Esophagus squamous epithelium (tissue), 5 donors: ENCODE results near the gene DHRSX. TPM values are rescaled to one million over a fixed set of nuclear protein-coding genes. Genes with fewer than 3 reads are reported as not detected.
"Not testable (repeated sequence)": the region's sequence is repeated elsewhere in the genome, so short reads cannot be mapped to it uniquely, and the experiment has no call there.

ENCODE experiments used
- DNase-seq: peaks from one replicate; lab custom pipeline; 2025; lab: John Stamatoyannopoulos, UW
- H3K27ac ChIP-seq, 4 donors: fragments of 200-600 bp; sonication (generic); one replicate each; pipeline ENCODE4 v1.5.1; 2016 to 2019; ENCODE audit warnings: mild to moderate bottlenecking in 1 of 4
- H3K27me3 ChIP-seq, 4 donors: fragments of 200-600 bp; sonication (generic); 1 replicate in 3 of 4; 2 replicates in 1 of 4; pipeline versions ENCODE4 v1.5.1 to v1.6.0; 2017 to 2021; ENCODE audit warnings: antibody characterized with exemption in 1 of 4
- H3K36me3 ChIP-seq, 3 donors: fragments of 200-600 bp; sonication (generic); one replicate each; pipeline ENCODE4 v1.5.1; 2016 to 2019
- H3K4me1 ChIP-seq, 3 donors: fragments of 200-600 bp; sonication (generic); one replicate each; pipeline ENCODE4 v1.5.1; 2017 to 2019
- H3K4me3 ChIP-seq, 4 donors: fragments of 200-600 bp; sonication (generic); 1 replicate in 3 of 4; 2 replicates in 1 of 4; pipeline ENCODE4 v1.5.1; 2016 to 2019; ENCODE audit warnings: mild to moderate bottlenecking in 2 of 4, moderate library complexity in 1 of 4
- H3K9me3 ChIP-seq, 3 donors: fragments of 200-600 bp; sonication (generic); one replicate each; pipeline ENCODE4 v1.5.1; 2016 to 2019
- POLR2A ChIP-seq, 4 donors: fragments of 450-650 bp; IDR thresholded peaks; one replicate each; pipeline ENCODE4 v1.6.1; 2017; ENCODE audit warnings: antibody characterized with exemption in 4 of 4, mild to moderate bottlenecking in 4 of 4, moderate library complexity in 3 of 4
- WGBS, 2 donors: methylation state at CpG; one replicate each; pipeline ENCODE4 v1.1.5; 2018; 5-methylcytosine and 5-hydroxymethylcytosine counted together
- intact Hi-C: fragments of 100-400 bp; cut with DNase I; formaldehyde crosslinking; loops from one replicate; pipeline ENCODE4 v1.15.0; 2022
- total RNA-seq, 4 donors: library from RNA; depleted of rRNA; stranded (reverse); fragments of >200 nt; gene quantifications; one replicate each; pipeline ENCODE4 v1.1.0, GENCODE V29; 2016
- TF ChIP-seq, protein P1 (sequence below), 6 experiments: fragments of 450-650 bp in 4 of 6; fragments of 200-600 bp in 2 of 6; sonication (generic) in 2 of 6; IDR thresholded peaks; one replicate each; pipeline ENCODE4 v1.5.1; 2016 to 2019; ENCODE audit warnings: antibody characterized with exemption in 6 of 6, mild to moderate bottlenecking in 4 of 6, moderate library complexity in 4 of 6
- donor health status: DM: yes; HTN: yes; CAD: no.

DHRSX gene
- total RNA-seq, 4 donors from 2014 or later = 4.1 to 12.2 (median 8.0) TPM

DNA sequence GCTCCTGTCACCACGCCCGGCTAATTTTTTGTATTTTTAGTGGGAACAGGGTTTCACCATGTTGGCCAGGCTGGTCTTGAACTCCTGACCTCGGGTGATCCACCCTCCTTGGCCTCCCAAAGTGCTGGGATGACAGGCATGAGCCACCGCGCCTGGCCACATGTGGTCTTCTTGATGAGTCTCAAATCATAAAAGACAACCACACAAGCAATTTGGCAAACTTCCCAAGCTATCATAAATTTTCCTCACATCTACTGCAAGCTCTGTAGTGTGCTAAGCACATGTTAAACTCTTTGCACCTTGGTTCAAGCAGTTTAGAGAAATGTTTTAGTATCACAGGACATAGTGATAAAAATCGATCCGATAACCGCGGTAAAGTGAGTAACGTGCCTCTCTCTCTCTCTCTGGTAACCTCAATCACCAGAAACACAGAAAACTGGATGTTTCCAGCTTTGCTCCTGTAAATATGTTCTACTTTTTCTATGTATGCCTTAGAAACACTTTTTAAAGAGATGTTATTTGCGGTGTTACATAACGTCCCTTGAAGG lies 256.8 kb downstream of the DHRSX start:
- Histone ChIP-seq H3K27me3 (no peaks in the 10 kb centered on the region), H3K36me3 (peaks cover 0 to 32% (median 0%) of the 10 kb centered on the region in 3 donors), H3K9me3 (no peaks in the 10 kb centered on the region), H3K4me1 (no peaks in the 10 kb centered on the region), H3K4me3 (no peak overlapping the region), H3K27ac (no peak overlapping the region)
- DNase-seq = no peak
- intact Hi-C loops = no loop called here
- 87 to 93% methylated on average over 10 to 12 of the region's 12 CpGs for WGBS, 2 donors
- TF ChIP-seq, protein P1, sequence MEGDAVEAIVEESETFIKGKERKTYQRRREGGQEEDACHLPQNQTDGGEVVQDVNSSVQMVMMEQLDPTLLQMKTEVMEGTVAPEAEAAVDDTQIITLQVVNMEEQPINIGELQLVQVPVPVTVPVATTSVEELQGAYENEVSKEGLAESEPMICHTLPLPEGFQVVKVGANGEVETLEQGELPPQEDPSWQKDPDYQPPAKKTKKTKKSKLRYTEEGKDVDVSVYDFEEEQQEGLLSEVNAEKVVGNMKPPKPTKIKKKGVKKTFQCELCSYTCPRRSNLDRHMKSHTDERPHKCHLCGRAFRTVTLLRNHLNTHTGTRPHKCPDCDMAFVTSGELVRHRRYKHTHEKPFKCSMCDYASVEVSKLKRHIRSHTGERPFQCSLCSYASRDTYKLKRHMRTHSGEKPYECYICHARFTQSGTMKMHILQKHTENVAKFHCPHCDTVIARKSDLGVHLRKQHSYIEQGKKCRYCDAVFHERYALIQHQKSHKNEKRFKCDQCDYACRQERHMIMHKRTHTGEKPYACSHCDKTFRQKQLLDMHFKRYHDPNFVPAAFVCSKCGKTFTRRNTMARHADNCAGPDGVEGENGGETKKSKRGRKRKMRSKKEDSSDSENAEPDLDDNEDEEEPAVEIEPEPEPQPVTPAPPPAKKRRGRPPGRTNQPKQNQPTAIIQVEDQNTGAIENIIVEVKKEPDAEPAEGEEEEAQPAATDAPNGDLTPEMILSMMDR (IDR thresholded peaks at IDR 0.05) = no peak
- TF ChIP-seq POLR2A (IDR thresholded peaks at IDR 0.05) = no peak

DNA sequence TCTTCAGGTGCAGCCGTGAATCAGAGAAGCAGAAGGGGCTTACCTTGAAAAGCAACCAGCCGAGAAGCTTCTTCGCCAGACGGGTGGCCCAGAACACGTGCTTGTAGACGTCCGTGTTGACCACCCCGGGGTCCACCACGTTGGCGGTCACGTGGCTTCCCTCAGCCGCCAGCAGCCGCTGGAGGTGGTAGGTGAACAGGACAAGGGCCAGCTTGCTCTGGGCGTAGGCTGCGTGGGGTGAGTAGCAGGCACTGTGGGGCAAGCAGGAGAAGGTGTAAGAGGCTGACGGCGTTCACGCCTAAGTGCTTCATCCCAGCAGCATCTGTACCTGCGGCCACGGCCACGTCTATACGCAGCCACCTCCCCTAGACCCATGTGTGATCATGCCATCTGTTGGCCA lies 257.8 kb downstream of the DHRSX start:
- DNase-seq = no peak
- intact Hi-C loops = no loop called here

DNA sequence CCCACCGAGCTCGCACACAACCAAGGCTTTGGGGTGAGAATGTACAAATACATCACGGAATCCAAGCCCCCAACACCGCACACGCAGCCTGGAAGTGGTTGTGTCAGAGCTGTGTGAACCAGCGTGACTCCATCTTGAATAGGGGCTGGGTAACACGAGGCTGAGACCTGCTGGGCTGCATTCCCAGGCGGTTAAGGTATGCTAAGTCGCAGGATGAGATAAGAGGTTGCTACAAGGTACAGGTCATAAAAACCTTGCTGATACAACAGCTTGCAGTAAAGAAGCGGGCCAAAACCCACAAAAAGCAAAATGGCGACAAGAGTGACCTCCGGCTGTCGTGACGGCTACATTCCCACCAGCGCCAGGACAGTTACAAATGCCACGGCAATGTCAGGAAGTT lies 258.4 kb downstream of the DHRSX start:
- Histone ChIP-seq H3K9me3 (no peaks in the 10 kb centered on the region), H3K27me3 (no peaks in the 10 kb centered on the region), H3K4me3 (no peak overlapping the region), H3K4me1 (no peaks in the 10 kb centered on the region), H3K27ac (no peak overlapping the region), H3K36me3 (peaks cover 0 to 32% (median 0%) of the 10 kb centered on the region in 3 donors)
- 90 to 92% methylated on average over 14 to 16 of the region's 16 CpGs for WGBS, 2 donors
- DNase-seq = no peak
- intact Hi-C loops = no loop called here
- TF ChIP-seq, protein P1 (IDR thresholded peaks at IDR 0.05) = no peak
- TF ChIP-seq POLR2A (IDR thresholded peaks at IDR 0.05) = no peak

More for the DNA sequence above, 257.8 kb downstream of the DHRSX start:
- H3K4me3 ChIP-seq = no peak overlapping the region
- peaks cover 0 to 32% (median 0%) of the 10 kb centered on the region in 3 donors for H3K36me3 ChIP-seq
- H3K4me1 ChIP-seq = no peaks in the 10 kb centered on the region
- H3K27ac ChIP-seq = no peak overlapping the region
- H3K9me3 ChIP-seq = no peaks in the 10 kb centered on the region
- TF ChIP-seq, protein P1 (IDR thresholded peaks at IDR 0.05) = no peak
- no peak for TF ChIP-seq POLR2A (IDR thresholded peaks at IDR 0.05)
- H3K27me3 ChIP-seq = no peaks in the 10 kb centered on the region
- WGBS, 2 donors = 95 to 97% methylated on average over 7 to 21 of the region's 22 CpGs

DNA sequence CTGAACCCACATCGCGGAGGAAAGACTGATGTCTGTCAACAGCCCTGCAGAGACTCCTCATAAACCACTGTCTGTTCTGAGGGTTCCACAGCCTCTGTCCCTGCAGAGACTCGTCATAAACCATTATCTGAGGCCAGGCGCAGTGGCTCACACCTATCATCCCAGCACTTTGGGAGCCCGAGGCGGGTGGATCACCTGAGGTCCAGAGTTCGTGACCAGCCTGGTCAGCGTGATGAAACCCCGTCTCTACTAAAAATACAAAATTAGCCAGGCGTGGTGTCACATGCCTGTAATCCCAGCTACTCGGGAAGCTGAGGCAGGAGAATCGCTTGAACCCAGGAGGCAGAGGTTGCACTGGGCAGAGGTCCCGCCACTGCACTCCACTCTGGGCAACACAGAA lies 259.3 kb downstream of the DHRSX start:
- H3K4me1 ChIP-seq, H3K9me3 ChIP-seq, H3K27me3 ChIP-seq, DNase-seq, intact Hi-C loops, H3K27ac ChIP-seq, H3K4me3 ChIP-seq: not testable (repeated sequence)
- 84 to 88% methylated on average over 8 to 12 of the region's 13 CpGs for WGBS, 2 donors
- peaks cover 0 to 32% (median 0%) of the 10 kb centered on the region in 3 donors for H3K36me3 ChIP-seq

DNA sequence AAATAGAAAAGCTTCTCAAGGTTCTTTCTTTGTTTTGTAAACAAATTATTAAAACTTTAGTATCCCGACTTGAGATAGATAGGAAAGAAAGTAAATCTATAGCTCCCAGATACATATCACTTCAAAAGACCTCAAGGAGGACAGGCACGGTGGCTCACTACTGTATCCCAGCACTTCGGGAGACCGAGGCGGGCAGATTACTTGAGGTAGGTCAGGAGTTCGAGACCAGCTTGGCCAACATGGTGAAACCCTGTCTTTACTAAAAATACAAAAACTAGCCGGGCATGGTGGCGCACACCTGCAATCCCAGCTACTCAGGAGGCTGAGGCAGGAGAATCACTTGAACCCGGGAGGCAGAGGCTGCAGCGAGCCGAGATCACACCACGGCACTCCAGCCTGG lies 260.0 kb downstream of the DHRSX start:
- H3K27ac ChIP-seq, H3K9me3 ChIP-seq, DNase-seq, H3K27me3 ChIP-seq, H3K4me1 ChIP-seq, H3K4me3 ChIP-seq, intact Hi-C loops: not testable (repeated sequence)
- 92 to 93% methylated on average over 12 of the region's 12 CpGs for WGBS, 2 donors
- H3K36me3 ChIP-seq = peaks cover 0 to 32% (median 0%) of the 10 kb centered on the region in 3 donors

DNA sequence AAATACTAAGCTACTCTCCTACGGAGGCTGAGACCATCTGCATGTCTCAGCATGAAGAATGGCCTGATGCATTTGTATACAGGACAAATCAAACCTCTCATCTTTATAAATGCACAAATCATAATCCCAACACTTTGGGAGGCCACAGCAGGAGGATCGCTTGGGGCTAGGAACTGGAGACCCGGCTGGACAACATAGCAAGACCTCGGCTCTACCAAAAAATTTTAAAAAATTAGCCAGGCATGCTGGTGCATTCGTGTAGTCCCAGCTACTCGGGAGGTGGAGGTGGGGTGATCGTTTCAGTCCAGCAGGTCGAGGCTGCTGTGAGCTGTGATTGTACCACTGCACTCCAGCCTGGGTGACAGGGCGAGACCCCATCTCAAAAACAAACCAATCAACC lies 262.8 kb downstream of the DHRSX start:
- no peak for DNase-seq
- Histone ChIP-seq H3K4me1 (no peaks in the 10 kb centered on the region), H3K4me3 (no peak overlapping the region), H3K9me3 (no peaks in the 10 kb centered on the region), H3K27ac (no peak overlapping the region), H3K27me3 (no peaks in the 10 kb centered on the region), H3K36me3 (peaks cover 0 to 30% (median 0%) of the 10 kb centered on the region in 3 donors)
- TF ChIP-seq, protein P1 (IDR thresholded peaks at IDR 0.05) = no peak
- no peak for TF ChIP-seq POLR2A (IDR thresholded peaks at IDR 0.05)
- intact Hi-C loops = no loop called here
- 88 to 92% methylated on average over 6 to 8 of the region's 9 CpGs for WGBS, 2 donors
